SK-N-MC (cell line): ENCODE measurements around the gene UNC5C.
A peak's percentile ranks its signal among the peaks of the same experiment; 100 is the strongest.

Experiments used
- DNase-seq: peaks from one replicate; pipeline ENCODE4 v3.0.0-alpha.2; 2011; ENCODE audit warnings: low read depth, low spot score
- H3K27ac ChIP-seq: fragments of 200-600 bp; sonication (generic); 2 replicates; pipeline ENCODE4 v1.5.1; 2016; ENCODE audit warnings: mixed run types
- H3K36me3 ChIP-seq: fragments of 200-600 bp; sonication (generic); 2 replicates; pipeline ENCODE4 v1.6.1; 2017; ENCODE audit warnings: antibody characterized with exemption, low read length, mixed read lengths; ENCODE audit not compliant: insufficient read depth
- H3K4me3 ChIP-seq: fragments of 200-600 bp; sonication (generic); 2 replicates; pipeline ENCODE4 v1.5.1; 2016
- H3K9ac ChIP-seq: fragments of 200-600 bp; sonication (generic); 2 replicates; pipeline ENCODE4 v1.8.0; 2017; ENCODE audit warnings: mixed run types, mixed read lengths; ENCODE audit not compliant: insufficient read length
- H3K9me3 ChIP-seq: fragments of 200-600 bp; sonication (generic); 2 replicates; pipeline ENCODE4 v1.6.1; 2017; ENCODE audit warnings: low read depth, mild to moderate bottlenecking, antibody characterized with exemption, low read length, moderate library complexity, mixed read lengths
- EZH2 ChIP-seq: fragments of 200-600 bp; sonication (generic); IDR thresholded peaks from one replicate; pipeline ENCODE4 v1.6.1; 2017; ENCODE audit warnings: antibody characterized with exemption
- FOXP2 ChIP-seq: optimal IDR thresholded peaks from 2 replicates; pipeline ENCODE3; 2011; ENCODE audit warnings: mild to moderate bottlenecking, moderate library complexity; ENCODE audit not compliant: insufficient read depth; ENCODE audit errors: extremely low read length, control extremely low read depth
- POLR2AphosphoS5 ChIP-seq: IDR thresholded peaks from 2 replicates; pipeline ENCODE4 v1.6.1; 2012; ENCODE audit warnings: mild to moderate bottlenecking, low read depth, low read length, borderline replicate concordance

Gene UNC5C

GRCh38 chr4:95548738-95549245 is at the start of gene UNC5C:
Gene UNC5C, minus strand, starts transcription at chr4:95548973.
- TF ChIP-seq POLR2AphosphoS5 (no peak), FOXP2 (no peak), EZH2 (no peak)
- DNase-seq = no peak
- Histone ChIP-seq H3K9ac (no peak within 1 kb of the TSS), H3K36me3 (no peaks in the 10 kb centered on the region), H3K27ac (no peak within 1 kb of the TSS), H3K4me3 (peak within 1 kb of the TSS; percentile 71), H3K9me3 (no peaks in the 10 kb centered on the region)

- no peak for TF ChIP-seq FOXP2
- no peak for TF ChIP-seq POLR2AphosphoS5
- TF ChIP-seq EZH2 = no peak
- H3K9me3 ChIP-seq = no peaks in the 10 kb centered on the region
- no peaks in the 10 kb centered on the region for H3K36me3 ChIP-seq
- H3K27ac ChIP-seq = no peak overlapping the region
- no peak overlapping the region for H3K4me3 ChIP-seq
- DNase-seq = no peak
- H3K9ac ChIP-seq = no peak overlapping the region
Observed at GRCh38 chr4:95596676-95597075, 47.9 kb upstream of the UNC5C start.

GRCh38 chr4:95594629-95595028 is 45.9 kb upstream of the UNC5C start:
- Histone ChIP-seq H3K4me3 (no peak overlapping the region), H3K36me3 (no peaks in the 10 kb centered on the region), H3K9ac (no peak overlapping the region), H3K9me3 (no peaks in the 10 kb centered on the region), H3K27ac (no peak overlapping the region)
- no peak for DNase-seq
- TF ChIP-seq FOXP2 = no peak
- TF ChIP-seq POLR2AphosphoS5 = no peak
- no peak for TF ChIP-seq EZH2

- DNase-seq = no peak
- Histone ChIP-seq H3K27ac (no peak overlapping the region), H3K4me3 (no peak overlapping the region), H3K9me3 (no peaks in the 10 kb centered on the region), H3K9ac (no peak overlapping the region), H3K36me3 (no peaks in the 10 kb centered on the region)
- TF ChIP-seq POLR2AphosphoS5 (no peak), EZH2 (no peak), FOXP2 (no peak)
Observed at GRCh38 chr4:95594013-95594412, 45.2 kb upstream of the UNC5C start.

- DNase-seq = no peak
- no peak overlapping the region for H3K9ac ChIP-seq
- no peak overlapping the region for H3K27ac ChIP-seq
- H3K36me3 ChIP-seq = no peaks in the 10 kb centered on the region
- H3K4me3 ChIP-seq = no peak overlapping the region
- TF ChIP-seq POLR2AphosphoS5 (no peak), FOXP2 (no peak), EZH2 (no peak)
- H3K9me3 ChIP-seq = no peaks in the 10 kb centered on the region
Observed at GRCh38 chr4:95591278-95591677, 42.5 kb upstream of the UNC5C start.

- DNase-seq = no peak
- Histone ChIP-seq H3K9ac (no peak overlapping the region), H3K36me3 (no peaks in the 10 kb centered on the region), H3K27ac (no peak overlapping the region), H3K4me3 (no peak overlapping the region), H3K9me3 (no peaks in the 10 kb centered on the region)
- TF ChIP-seq FOXP2 (no peak), POLR2AphosphoS5 (no peak), EZH2 (no peak)
Observed at GRCh38 chr4:95590615-95591014, 41.8 kb upstream of the UNC5C start.

GRCh38 chr4:95585016-95585695 is 36.4 kb upstream of the UNC5C start:
- Histone ChIP-seq H3K36me3 (no peaks in the 10 kb centered on the region), H3K9ac (no peak overlapping the region), H3K27ac (no peak overlapping the region), H3K9me3 (no peaks in the 10 kb centered on the region), H3K4me3 (no peak overlapping the region)
- DNase-seq = no peak
- TF ChIP-seq FOXP2 = no peak
- no peak for TF ChIP-seq EZH2
- no peak for TF ChIP-seq POLR2AphosphoS5

- Histone ChIP-seq H3K4me3 (no peak overlapping the region), H3K9ac (no peak overlapping the region), H3K27ac (no peak overlapping the region), H3K36me3 (no peaks in the 10 kb centered on the region), H3K9me3 (no peaks in the 10 kb centered on the region)
- DNase-seq = no peak
- TF ChIP-seq FOXP2 (no peak), EZH2 (no peak), POLR2AphosphoS5 (no peak)
Observed at GRCh38 chr4:95580226-95580625, 31.5 kb upstream of the UNC5C start.
